ENCODE measurements around the gene ADAM8. TPM values are rescaled to one million over a fixed set of nuclear protein-coding genes. Genes with fewer than 3 reads are reported as not detected.
A peak's percentile ranks its signal among the peaks of the same experiment; 100 is the strongest.
"Not testable (repeated sequence)": the region's sequence is repeated elsewhere in the genome, so short reads cannot be mapped to it uniquely, and the experiment has no call there.

ADAM8 gene
- total RNA-seq, 1 experiment from 2014 or later: 16.8 TPM

DNA sequence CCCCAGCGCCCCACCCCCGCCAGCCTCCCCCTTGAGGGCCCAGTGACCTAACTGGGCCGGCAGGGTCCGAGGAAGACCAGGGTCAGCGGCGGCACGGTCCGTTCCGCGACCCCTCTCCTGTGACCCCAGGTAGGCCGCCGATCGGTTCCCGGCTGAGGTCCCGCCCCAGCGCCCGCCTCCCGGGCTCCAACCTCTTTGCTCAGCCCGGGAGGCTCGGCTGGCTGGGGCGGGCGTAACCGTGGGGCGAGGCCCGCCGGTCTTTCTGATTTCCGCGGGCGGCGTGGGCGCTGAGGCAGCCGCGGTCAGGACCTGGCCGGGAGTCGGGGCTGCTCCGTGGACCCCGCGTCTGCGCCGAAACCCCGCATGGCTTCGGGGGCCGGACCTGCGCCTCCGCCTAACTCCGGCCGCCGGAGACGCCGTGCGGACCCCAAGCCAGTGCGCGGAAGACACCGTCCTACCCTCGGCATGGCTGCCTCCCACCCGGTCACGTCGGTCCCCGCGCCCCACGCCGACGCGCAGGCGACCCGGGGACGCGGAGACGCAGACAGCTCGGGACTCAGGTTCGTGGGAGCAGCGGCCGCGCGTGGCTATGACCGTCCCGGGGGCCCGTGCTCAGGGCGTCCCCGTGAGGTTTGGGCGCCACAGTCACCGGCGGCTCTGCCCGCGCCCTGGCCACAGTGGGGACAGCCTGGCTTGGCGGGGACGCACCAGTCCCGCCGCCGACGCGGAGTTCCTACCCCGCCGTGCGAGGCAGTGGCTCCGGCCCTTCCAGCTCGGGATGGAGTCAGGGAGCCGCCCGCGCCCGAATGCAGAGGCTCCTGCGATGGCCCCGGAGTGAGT lies 40.0 kb downstream of the ADAM8 start:
- Mint-ChIP-seq H3K27ac (ENCODE audit: unreplicated experiment) (no peak overlapping the region), H3K4me3 (ENCODE audit: unreplicated experiment) (peak overlapping the region; percentile 63), H3K27me3 (ENCODE audit: insufficient read depth, unreplicated experiment) (peaks cover 3% of the 10 kb centered on the region), H3K9me3 (ENCODE audit: unreplicated experiment) (no peaks in the 10 kb centered on the region), H3K4me1 (ENCODE audit: low read depth, unreplicated experiment) (peaks cover 9% of the 10 kb centered on the region), H3K36me3 (ENCODE audit: insufficient read depth, unreplicated experiment) (peaks cover 7% of the 10 kb centered on the region)
- ChIA-PET POLR2A (no interaction called here), CTCF (no interaction called here)
- Histone ChIP-seq H3K4me1 (peaks cover 16% of the 10 kb centered on the region), H3K36me3 (ENCODE audit: control insufficient read depth, insufficient read depth, low read length) (no peaks in the 10 kb centered on the region), H3K9me3 (no peaks in the 10 kb centered on the region), H3K4me3 (ENCODE audit: low read depth, low read length) (peak overlapping the region; percentile 38), H3K27me3 (replicated peaks; ENCODE audit: control insufficient read depth, insufficient read depth, low read length) (no peaks in the 10 kb centered on the region; the same call in none of the 2 replicates)
- intact Hi-C loops (cut with micrococcal nuclease; ENCODE audit: unreplicated experiment): no loop called here
- no peak for DNase-seq
- TF ChIP-seq, protein P1, sequence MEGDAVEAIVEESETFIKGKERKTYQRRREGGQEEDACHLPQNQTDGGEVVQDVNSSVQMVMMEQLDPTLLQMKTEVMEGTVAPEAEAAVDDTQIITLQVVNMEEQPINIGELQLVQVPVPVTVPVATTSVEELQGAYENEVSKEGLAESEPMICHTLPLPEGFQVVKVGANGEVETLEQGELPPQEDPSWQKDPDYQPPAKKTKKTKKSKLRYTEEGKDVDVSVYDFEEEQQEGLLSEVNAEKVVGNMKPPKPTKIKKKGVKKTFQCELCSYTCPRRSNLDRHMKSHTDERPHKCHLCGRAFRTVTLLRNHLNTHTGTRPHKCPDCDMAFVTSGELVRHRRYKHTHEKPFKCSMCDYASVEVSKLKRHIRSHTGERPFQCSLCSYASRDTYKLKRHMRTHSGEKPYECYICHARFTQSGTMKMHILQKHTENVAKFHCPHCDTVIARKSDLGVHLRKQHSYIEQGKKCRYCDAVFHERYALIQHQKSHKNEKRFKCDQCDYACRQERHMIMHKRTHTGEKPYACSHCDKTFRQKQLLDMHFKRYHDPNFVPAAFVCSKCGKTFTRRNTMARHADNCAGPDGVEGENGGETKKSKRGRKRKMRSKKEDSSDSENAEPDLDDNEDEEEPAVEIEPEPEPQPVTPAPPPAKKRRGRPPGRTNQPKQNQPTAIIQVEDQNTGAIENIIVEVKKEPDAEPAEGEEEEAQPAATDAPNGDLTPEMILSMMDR (IDR thresholded peaks at IDR 0.05; ENCODE audit: insufficient read depth in 1 of 2, low read depth in 1 of 2, low read length in 1 of 2, severe bottlenecking in 1 of 2, unreplicated experiment in 1 of 2): no peak
- BruUV-seq (replicated peaks): no TSS peak

DNA sequence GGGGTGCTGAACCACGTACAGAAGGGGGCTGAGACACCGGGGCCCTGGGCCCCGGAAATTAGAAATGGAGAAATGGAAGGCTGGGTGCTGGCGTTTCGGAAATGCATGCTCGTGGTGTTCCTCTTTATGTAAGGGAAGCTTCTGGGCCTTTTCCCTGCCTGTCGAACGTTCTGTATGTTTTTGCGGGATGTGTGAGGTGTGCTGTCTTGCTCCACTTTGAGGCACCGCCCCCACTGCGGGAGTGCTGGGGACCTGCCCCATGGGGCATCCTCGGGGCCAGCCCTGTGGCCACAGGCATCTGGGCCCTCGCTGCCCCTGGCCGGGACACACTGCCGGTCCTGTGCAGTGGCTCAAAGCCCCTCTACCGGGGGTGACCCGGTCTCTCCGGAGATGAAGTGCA lies 40.7 kb downstream of the ADAM8 start:
- Histone ChIP-seq H3K27me3 (replicated peaks; ENCODE audit: control insufficient read depth, insufficient read depth, low read length) (no peaks in the 10 kb centered on the region; the same call in none of the 2 replicates), H3K4me3 (ENCODE audit: low read depth, low read length) (no peak overlapping the region), H3K36me3 (ENCODE audit: control insufficient read depth, insufficient read depth, low read length) (no peaks in the 10 kb centered on the region), H3K4me1 (peaks cover 9% of the 10 kb centered on the region), H3K9me3 (no peaks in the 10 kb centered on the region)
- intact Hi-C loops (cut with micrococcal nuclease; ENCODE audit: unreplicated experiment): no loop called here
- Mint-ChIP-seq H3K9me3 (ENCODE audit: unreplicated experiment) (no peaks in the 10 kb centered on the region), H3K27ac (ENCODE audit: unreplicated experiment) (no peak overlapping the region), H3K4me3 (ENCODE audit: unreplicated experiment) (no peak overlapping the region), H3K4me1 (ENCODE audit: low read depth, unreplicated experiment) (peaks cover 5% of the 10 kb centered on the region), H3K36me3 (ENCODE audit: insufficient read depth, unreplicated experiment) (peaks cover 7% of the 10 kb centered on the region), H3K27me3 (ENCODE audit: insufficient read depth, unreplicated experiment) (peaks cover 6% of the 10 kb centered on the region)
- TF ChIP-seq, protein P1 (IDR thresholded peaks at IDR 0.05; ENCODE audit: insufficient read depth in 1 of 2, low read depth in 1 of 2, low read length in 1 of 2, severe bottlenecking in 1 of 2, unreplicated experiment in 1 of 2): no peak
- CTCF ChIA-PET: no interaction called here
- POLR2A ChIA-PET: no interaction called here
- DNase-seq: no peak
- BruUV-seq (replicated peaks): no TSS peak

DNA sequence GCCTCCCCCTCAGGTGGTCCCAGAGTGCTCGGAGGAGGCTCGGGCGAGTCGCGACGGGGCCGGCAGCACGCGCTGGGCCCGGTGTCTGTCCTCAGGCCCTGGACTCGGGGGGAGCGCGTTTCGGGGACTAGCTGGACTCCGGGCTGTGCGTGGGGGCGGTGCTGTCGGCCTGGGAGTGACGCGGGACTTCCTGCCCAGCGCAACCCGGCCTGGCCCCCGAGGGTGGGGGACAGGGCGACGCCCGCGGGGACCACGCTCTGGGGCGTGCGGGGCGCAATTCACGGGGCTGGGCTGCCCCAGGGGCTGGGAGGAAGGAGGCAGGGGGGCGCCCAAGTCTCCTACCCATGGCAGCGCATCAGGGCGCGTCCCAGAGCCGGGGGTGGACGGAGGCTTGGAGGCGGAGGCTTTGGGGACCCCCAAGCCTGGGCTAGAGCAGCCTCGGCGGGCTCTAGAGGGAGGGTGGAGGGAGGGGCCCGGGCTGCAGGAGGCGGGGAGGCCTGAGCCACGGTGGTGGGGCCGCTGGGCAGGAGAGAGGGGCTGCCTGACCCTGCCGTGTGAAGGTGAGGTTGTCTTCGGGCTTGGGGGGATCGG lies 41.3 kb downstream of the ADAM8 start:
- H3K4me3 ChIP-seq (ENCODE audit: low read depth, low read length): no peak overlapping the region
- TF ChIP-seq, protein P1 (IDR thresholded peaks at IDR 0.05; ENCODE audit: insufficient read depth in 1 of 2, low read depth in 1 of 2, low read length in 1 of 2, severe bottlenecking in 1 of 2, unreplicated experiment in 1 of 2): no peak
- POLR2A ChIA-PET: no interaction called here
- no peaks in the 10 kb centered on the region for H3K36me3 ChIP-seq (ENCODE audit: control insufficient read depth, insufficient read depth, low read length)
- Mint-ChIP-seq H3K9me3 (ENCODE audit: unreplicated experiment) (no peaks in the 10 kb centered on the region), H3K4me1 (ENCODE audit: low read depth, unreplicated experiment) (no peaks in the 10 kb centered on the region), H3K36me3 (ENCODE audit: insufficient read depth, unreplicated experiment) (peaks cover 7% of the 10 kb centered on the region), H3K27ac (ENCODE audit: unreplicated experiment) (no peak overlapping the region), H3K27me3 (ENCODE audit: insufficient read depth, unreplicated experiment) (peaks cover 6% of the 10 kb centered on the region), H3K4me3 (ENCODE audit: unreplicated experiment) (no peak overlapping the region)
- no peak for DNase-seq
- no peaks in the 10 kb centered on the region for H3K9me3 ChIP-seq
- CTCF ChIA-PET: no interaction called here
- no TSS peak for BruUV-seq (replicated peaks)
- peaks cover 5% of the 10 kb centered on the region; the same call in 1 of the 2 replicates for H3K4me1 ChIP-seq
- intact Hi-C loops (cut with micrococcal nuclease; ENCODE audit: unreplicated experiment): no loop called here
- H3K27me3 ChIP-seq (replicated peaks; ENCODE audit: control insufficient read depth, insufficient read depth, low read length): no peaks in the 10 kb centered on the region; the same call in none of the 2 replicates

DNA sequence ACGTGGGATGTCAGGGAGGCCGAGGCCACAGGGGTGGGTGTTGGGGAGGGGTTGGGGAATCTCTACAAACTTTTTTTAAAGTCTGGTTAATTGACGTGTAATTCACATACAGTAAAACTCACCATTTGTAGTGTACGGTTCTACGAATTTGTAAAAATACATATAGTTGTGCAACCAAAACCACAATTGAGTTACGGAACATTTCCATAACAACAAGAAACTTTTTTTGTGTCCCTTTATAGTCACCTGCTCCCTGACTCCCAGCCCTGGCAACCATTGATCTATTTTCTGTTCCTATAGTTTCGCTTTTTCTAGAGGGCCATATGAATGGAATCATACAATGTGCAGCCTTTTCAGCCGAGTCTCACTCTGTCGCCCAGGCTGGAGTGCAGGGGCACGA lies 41.9 kb downstream of the ADAM8 start:
- CTCF ChIA-PET: not testable (repeated sequence)

More for the DNA sequence above, 41.9 kb downstream of the ADAM8 start:
- H3K27me3 ChIP-seq (replicated peaks; ENCODE audit: control insufficient read depth, insufficient read depth, low read length); DNase-seq; H3K27ac Mint-ChIP-seq (ENCODE audit: unreplicated experiment); H3K4me1 ChIP-seq; intact Hi-C loops (cut with micrococcal nuclease; ENCODE audit: unreplicated experiment); POLR2A ChIA-PET; H3K36me3 ChIP-seq (ENCODE audit: control insufficient read depth, insufficient read depth, low read length); H3K9me3 Mint-ChIP-seq (ENCODE audit: unreplicated experiment); BruUV-seq (replicated peaks); H3K9me3 ChIP-seq; H3K4me1 Mint-ChIP-seq (ENCODE audit: low read depth, unreplicated experiment); H3K27me3 Mint-ChIP-seq (ENCODE audit: insufficient read depth, unreplicated experiment); H3K36me3 Mint-ChIP-seq (ENCODE audit: insufficient read depth, unreplicated experiment); H3K4me3 ChIP-seq (ENCODE audit: low read depth, low read length); H3K4me3 Mint-ChIP-seq (ENCODE audit: unreplicated experiment): not testable (repeated sequence)
